Cardiac fibroblast (primary cell): Measurements from ENCODE around the gene TMTC4.

Experiments used
- DNase-seq, 2 donors: peaks; one replicate each; pipeline versions ENCODE4 v3.0.0 to v3.0.0-alpha.2; 2010; ENCODE audit warnings: low read depth in 2 of 2
- H3K4me3 ChIP-seq, 2 donors: replicated peaks in 1 of 2; 1 replicate in 1 of 2; 2 replicates in 1 of 2; pipeline ENCODE4 v1.5.1; 2011; ENCODE audit warnings: low read depth in 2 of 2, low read length in 2 of 2, mild to moderate bottlenecking in 2 of 2, moderate library complexity in 1 of 2
- CTCF ChIP-seq: IDR thresholded peaks from one replicate; pipeline ENCODE4 v1.5.1; 2011; ENCODE audit warnings: low read depth, mild to moderate bottlenecking, low read length, inconsistent platforms

Gene TMTC4

GRCh38 chr13:100602493-100603111 is 72.0 kb downstream of the TMTC4 start:
- H3K4me3 ChIP-seq: no peak overlapping the region
- TF ChIP-seq CTCF: no peak
- no peak for DNase-seq

- no peak for TF ChIP-seq CTCF
- DNase-seq: no peak
- H3K4me3 ChIP-seq: no peak overlapping the region
Measured at GRCh38 chr13:100601716-100602115, 72.9 kb downstream of the TMTC4 start.

- no peak for TF ChIP-seq CTCF
- DNase-seq: no peak
- H3K4me3 ChIP-seq: no peak overlapping the region
Measured at GRCh38 chr13:100600915-100601314, 73.7 kb downstream of the TMTC4 start.

- no peak for DNase-seq
- H3K4me3 ChIP-seq: no peak overlapping the region
- TF ChIP-seq CTCF: no peak
Measured at GRCh38 chr13:100600461-100600860, 74.1 kb downstream of the TMTC4 start.

GRCh38 chr13:100597253-100597652 is 77.3 kb downstream of the TMTC4 start:
- TF ChIP-seq CTCF: no peak
- DNase-seq: peak in 1 of 2 donors; percentile 43
- H3K4me3 ChIP-seq: no peak overlapping the region

- no peak for DNase-seq
- H3K4me3 ChIP-seq: no peak overlapping the region
- no peak for TF ChIP-seq CTCF
Measured at GRCh38 chr13:100596516-100596915, 78.1 kb downstream of the TMTC4 start.

GRCh38 chr13:100594731-100595130 is 79.9 kb downstream of the TMTC4 start:
- no peak for DNase-seq
- H3K4me3 ChIP-seq: no peak overlapping the region
- TF ChIP-seq CTCF: peak; percentile 33
